Glomerular endothelial cell (primary cell): ENCODE data around the gene PCSK9. TPM values are rescaled to one million over a fixed set of nuclear protein-coding genes. Genes with fewer than 3 reads are reported as not detected.

Experiments used
- DNase-seq: peaks from one replicate; pipeline ENCODE4 v3.0.0-alpha.2; 2011; ENCODE audit warnings: low read depth, low spot score; ENCODE audit errors: extremely low read depth
- total RNA-seq: library from RNA; depleted of rRNA; stranded (reverse); fragments of >200 nt; gene quantifications from 2 replicates; pipeline ENCODE4 v1.2.3, GENCODE V29; 2015

PCSK9 gene
- total RNA-seq, 1 donor from 2014 or later: 2.6 TPM

DNA sequence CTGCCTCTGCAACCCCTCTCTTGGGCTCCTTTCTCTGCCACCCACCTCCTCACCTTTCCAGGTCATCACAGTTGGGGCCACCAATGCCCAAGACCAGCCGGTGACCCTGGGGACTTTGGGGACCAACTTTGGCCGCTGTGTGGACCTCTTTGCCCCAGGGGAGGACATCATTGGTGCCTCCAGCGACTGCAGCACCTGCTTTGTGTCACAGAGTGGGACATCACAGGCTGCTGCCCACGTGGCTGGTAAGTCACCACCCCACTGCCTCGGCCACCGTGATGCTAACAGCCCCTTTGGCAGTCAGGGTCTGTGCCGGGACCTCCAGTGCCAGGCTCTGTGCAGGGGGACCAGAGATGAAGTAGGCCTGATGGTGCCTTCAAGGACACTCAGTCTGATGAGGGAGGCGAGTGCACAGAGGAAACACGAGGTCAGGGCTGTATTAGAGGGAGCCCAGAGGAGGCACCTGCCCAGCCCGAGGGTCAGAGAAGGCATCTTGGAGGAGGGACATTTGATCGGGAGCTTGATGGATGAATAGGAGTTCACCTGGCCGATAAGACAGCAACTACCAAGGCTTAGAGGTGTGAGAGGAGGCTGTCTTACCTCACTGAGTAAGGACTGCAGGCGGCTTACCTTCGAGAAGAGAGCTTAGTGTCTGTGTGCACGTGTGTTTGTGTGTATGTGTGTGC is 18.1 kb downstream of the PCSK9 start:
- no peak for DNase-seq

DNA sequence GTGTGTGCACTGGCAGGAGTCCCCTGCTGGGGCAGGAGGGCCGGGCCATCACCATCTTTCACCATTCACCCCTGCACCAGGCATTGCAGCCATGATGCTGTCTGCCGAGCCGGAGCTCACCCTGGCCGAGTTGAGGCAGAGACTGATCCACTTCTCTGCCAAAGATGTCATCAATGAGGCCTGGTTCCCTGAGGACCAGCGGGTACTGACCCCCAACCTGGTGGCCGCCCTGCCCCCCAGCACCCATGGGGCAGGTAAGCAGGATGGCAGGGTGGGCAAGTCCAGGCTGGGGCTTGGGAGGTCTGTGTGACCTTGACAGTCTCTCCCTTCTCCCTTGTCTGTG is 18.6 kb downstream of the PCSK9 start:
- DNase-seq: no peak

DNA sequence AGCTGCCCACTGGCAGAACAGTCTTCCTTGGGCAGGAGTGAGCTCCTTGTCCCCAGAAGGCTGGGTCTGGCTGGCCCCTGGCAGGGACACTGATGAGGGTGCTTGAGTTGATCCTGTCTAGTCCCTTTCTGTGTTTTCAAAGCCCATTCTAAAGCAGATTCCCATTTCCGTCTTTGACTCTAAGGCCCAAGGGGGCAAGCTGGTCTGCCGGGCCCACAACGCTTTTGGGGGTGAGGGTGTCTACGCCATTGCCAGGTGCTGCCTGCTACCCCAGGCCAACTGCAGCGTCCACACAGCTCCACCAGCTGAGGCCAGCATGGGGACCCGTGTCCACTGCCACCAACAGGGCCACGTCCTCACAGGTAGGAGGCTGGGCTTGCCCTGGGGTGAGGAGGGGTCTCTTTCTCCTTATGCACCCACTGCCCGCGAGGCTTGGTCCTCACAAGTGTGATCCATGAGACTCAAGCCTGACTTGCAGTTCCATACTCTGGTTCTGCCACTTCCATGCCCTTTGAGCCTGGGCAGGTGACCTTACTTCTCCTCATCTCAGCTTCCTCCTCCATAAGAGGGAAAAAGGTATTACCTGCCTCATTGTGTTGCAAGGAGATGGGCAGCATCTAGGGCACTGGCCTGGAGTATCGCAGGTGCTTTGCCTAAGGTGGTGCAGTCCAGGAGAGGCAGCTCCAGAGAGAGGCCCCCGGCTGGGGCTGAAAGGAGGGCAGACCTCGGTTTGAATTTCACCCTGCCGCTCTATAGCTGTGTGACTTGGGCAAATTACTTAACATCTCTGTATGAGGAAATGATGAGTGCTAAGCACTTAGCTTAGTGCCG is 20.2 kb downstream of the PCSK9 start:
- DNase-seq: no peak

DNA sequence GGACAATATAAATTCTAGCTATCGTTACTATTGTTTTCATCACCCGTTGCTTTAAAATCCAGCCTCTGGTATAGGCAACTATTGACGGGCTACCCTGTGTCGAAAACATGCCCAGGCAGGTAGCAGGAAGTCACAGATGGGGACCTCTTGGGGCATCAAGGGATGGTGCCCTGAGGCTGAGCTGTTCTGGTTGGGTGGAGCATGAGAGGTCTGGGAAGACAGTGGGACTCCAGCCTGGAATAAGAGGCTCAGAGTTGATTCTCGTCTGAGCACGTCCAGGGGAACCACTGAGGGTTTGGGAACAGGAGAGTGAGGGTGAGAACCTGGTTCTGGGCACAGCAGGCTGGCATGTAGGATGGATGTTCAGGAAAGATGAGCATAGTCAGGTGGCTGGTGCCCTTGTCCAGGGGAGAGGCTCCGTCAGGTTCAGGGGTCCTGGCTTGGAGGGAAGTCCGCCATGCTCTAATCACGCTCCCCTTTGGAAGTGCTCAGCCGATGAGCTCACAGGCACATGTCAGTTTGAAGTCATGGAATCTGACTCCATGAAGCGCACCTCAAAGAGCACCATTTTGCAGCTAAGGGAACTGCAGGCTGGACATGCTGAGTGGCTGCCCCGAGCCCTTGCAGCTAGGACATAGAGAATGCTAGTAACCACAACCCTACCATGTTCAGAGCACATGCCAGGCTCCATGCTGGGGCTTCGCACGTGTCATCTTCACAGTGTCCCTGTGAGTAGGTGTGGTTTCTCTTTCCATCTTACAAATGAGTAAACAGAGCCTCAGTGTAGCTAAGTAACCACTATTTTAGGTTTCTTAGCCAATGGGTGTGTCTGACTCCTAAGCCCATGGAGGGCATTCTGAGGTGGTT is 21.0 kb downstream of the PCSK9 start:
- DNase-seq: no peak

DNA sequence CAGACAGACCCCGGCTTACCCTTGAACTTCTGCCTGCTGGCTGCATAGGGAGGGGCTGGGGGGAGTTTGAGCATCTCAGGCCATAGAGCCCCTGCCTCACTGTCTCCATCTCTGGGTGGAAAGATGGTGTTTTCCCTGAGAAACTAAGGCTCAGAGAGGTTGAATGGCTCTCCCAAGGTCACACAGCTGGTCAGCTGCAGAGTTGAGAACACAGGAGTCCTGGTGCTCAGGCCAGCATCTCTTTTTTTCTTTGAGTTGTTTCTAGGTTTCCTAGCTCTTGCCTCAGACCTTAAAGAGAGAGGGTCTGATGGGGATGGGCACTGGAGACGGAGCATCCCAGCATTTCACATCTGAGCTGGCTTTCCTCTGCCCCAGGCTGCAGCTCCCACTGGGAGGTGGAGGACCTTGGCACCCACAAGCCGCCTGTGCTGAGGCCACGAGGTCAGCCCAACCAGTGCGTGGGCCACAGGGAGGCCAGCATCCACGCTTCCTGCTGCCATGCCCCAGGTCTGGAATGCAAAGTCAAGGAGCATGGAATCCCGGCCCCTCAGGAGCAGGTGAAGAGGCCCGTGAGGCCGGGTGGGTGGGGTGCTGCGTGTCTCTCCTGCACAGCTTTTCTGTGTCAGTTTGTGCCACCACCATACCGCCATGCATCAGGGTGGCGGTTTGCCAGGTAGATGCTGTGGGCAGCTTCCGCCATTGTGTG is 21.8 kb downstream of the PCSK9 start:
- DNase-seq: no peak

DNA sequence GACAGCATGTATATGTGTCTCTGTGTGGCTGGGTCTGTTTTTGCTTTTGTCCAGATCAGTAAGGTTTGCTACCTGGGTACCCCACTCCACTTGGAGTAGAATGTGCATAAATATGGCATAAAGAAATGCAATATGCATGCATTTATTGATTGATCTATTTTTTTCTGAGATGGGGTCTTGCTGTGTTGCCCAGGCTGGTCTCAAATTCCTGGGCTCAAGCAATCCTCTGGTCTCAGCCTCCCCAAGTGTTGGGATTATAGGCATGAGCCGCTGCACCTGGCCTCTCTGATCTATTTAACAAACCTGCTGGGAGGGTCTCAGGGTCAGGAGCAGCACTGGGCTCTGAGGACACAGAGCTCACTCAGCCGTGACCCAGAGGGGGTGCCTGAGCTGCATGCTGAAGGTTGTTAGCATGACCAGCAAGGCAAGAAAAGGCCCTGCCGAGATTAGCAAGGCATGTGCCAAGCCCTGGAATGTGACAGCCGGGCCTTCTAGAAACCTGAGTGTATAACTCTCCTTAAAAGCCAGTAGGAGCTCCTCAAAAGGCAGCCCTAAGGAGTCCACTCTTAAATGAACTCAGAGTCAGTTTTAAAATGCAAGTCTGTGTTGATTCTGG is 22.5 kb downstream of the PCSK9 start:
- no peak for DNase-seq

DNA sequence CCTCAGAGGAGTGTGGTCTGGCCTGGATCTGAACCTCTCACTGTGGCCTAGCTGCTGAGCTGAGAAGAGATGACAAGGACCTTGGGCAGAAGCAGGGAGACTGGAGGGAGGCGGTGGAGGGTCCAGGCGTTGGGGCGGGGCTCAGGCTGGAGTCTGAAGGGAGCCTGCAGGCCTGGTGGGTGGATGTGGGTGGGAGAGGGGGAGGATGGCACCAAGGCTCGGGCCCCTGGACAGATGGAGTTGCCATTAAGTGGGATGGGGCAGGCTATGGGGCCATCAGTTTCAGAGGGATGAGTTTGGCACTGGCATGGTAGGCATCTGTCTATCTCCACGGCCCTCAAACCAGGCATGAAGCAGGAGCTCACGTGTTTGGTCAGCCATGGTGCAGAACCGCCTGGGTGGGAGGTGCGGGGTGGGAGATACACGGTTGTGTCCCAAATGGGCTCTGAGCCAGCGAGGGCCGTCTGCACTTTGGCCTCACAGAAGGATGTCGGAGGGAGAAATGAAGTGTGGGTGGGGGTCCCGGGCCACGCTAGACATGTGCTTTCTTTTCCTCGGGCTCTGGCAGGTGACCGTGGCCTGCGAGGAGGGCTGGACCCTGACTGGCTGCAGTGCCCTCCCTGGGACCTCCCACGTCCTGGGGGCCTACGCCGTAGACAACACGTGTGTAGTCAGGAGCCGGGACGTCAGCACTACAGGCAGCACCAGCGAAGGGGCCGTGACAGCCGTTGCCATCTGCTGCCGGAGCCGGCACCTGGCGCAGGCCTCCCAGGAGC is 23.6 kb downstream of the PCSK9 start:
- DNase-seq: no peak

DNA sequence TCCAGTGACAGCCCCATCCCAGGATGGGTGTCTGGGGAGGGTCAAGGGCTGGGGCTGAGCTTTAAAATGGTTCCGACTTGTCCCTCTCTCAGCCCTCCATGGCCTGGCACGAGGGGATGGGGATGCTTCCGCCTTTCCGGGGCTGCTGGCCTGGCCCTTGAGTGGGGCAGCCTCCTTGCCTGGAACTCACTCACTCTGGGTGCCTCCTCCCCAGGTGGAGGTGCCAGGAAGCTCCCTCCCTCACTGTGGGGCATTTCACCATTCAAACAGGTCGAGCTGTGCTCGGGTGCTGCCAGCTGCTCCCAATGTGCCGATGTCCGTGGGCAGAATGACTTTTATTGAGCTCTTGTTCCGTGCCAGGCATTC is 24.2 kb downstream of the PCSK9 start:
- DNase-seq: no peak

DNA sequence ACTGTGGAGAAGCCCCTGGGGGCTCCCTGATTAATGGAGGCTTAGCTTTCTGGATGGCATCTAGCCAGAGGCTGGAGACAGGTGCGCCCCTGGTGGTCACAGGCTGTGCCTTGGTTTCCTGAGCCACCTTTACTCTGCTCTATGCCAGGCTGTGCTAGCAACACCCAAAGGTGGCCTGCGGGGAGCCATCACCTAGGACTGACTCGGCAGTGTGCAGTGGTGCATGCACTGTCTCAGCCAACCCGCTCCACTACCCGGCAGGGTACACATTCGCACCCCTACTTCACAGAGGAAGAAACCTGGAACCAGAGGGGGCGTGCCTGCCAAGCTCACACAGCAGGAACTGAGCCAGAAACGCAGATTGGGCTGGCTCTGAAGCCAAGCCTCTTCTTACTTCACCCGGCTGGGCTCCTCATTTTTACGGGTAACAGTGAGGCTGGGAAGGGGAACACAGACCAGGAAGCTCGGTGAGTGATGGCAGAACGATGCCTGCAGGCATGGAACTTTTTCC is 24.8 kb downstream of the PCSK9 start:
- DNase-seq: no peak

DNA sequence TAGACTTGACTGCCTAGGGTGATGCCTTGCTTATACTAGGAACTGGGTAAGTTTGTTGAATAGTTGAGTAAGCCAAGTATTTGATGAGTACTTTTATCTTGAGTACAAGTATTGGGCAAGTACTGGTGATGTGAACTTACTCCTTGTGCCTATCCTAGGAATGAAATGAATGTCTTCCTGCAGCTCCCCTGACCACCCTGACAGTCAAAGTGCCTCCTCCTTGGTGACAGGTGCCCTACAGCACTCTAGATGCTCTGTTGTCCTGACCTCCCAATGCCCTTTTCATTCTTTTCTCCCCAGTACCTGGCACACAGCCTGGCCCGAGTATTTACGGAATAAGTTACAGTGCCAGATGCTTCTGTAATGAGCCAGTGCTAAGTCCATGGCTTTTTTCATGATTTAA is 25.5 kb downstream of the PCSK9 start:
- DNase-seq: no peak

DNA sequence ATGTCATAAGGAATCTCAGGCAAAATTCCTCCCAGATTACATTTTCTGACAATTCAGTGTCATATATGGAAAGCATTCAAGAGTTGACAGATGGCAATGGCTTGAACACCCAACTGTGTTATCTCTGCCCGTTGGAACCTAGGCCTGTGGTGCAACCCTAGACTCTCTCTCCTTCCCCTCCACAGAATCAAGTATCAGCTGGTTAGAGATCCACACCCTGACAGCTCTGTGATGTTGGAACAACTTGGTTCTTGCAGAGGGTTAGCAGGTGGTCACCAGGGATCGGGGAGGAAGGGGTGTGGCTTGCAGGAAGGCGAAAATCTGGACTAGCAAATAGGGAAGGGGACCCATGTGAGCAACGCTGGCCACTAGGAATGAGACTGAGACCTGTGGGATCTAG is 26.3 kb downstream of the PCSK9 start:
- no peak for DNase-seq

DNA sequence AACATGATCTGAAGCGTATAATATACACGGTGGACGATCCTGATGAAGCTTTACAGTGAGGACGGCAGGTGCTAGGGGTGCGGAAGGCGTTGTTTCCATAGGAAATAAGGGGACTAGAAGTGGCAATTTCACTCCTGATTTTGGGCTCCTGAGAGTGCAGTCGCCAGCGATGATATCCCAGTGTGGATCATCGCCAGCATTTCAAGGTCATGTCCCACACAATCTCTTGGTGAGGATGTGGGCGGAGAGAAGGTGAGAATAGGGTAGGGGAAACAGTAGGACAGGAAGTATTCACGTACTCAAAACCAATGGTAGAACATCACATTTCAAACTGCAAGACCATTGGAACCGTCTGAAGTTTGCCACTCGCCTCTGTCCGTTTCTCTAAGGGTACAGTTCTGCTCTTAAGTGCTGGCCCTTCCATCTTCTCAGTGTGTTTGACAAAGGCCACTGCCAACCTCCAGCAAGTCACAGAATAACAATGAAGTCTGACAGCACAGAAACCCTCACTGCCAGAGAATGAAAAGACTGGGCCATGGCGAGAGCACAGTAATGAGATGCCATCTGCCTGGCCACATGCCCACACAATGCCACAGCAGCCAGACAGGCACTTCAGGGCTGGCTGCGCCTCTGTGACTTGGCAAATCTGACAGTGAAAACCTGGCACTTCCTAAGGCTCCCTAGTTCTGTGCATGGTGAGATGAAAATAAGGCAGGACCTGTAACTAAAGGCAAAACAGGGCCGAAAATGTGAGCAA is 27.9 kb downstream of the PCSK9 start:
- no peak for DNase-seq

DNA sequence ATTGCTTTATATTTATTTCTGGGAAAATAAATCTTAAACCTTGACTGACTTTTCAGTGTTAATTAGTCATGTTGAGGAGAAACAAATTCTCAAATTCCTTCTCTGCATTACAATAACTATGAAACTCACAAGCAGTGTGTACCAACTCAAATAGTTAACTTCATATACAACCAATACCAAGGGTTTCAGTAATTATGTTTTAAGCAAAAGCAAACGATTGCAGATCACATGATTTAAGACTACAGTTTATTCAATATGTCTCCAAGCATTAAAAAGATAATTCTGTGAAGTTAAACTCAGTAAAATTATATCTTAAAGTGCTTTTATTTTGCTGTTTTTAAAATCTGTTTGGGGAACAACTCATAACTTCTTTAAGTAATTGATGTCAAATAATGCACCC is 28.6 kb downstream of the PCSK9 start:
- DNase-seq: no peak

DNA sequence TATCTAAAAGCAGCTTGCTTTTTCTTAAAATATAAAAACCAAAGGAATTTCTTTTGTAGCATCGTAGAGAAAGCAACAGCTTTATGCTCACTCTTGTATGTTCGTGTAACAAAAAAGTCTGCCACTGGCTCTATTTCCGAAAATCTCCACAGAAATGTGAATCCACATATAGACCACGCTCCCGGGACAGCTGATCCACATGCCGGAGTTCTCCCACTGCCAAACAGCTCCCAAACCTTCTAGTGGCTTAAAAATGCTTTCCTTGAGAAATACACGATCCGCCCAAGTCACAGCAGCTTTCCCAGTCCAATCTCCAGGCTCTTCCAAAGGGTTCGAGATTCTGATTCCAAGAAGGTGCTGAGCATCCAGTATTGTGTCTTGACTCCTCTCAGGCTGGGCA is 29.3 kb downstream of the PCSK9 start:
- no peak for DNase-seq

DNA sequence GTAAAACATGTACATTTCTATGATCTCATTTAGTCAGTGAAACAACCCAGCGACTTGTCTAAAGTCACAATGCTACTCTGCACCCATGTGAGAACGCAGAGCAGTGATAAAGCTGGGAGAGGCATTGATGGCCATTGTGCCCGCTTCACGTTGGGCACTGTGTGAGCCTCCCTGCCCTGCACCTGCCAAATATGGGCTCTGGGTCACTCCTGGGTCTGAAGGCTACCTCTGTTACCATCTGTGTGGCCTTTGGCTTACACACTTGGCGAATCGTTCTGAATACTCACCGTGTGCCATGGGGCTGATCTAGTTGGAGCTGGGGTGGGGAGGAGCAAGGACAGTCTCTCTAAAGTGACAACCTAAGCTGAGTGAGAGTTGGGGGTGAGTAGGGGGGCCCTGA is 29.9 kb downstream of the PCSK9 start:
- DNase-seq: no peak

DNA sequence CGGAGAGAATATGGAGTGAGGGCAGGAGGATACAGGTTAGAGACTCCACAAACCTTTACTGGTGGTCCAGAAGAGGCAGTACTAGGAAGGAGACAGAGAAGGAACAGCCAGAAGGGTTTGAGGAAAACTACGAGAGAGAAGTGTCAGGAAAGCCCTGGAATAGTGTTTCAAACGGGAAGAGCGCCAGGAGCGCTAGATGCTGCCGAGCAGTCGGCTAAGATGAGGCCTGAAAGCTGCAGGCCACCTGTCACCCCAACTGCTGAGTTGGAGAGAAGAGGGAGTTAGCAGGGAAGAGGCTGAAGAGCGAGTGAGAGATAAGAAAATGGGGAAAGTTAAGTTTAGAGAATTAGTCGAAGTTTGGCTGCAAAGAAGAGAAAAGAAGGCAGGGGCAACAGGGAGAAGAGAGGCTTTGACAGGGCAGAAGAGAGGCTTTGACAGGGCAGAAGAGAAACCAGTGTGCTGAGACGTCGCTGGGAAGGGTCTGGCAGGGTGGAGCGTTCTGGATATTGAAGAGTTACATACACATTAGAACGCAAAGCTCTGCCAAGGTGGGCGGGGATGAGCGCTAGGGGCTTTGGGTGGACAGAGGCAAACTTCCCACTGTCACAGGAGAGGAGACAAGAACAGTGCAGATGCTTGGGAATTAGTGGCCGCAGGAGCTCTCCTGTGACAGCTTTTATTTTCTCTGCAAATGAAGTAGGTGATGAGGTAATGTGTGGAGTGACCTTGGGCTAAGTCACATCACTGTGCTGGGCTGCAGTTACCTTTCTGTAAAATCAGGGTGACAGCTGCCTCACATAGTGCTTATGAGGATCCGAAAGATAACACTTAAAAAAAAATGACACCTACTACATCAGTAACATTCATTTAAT is 31.2 kb downstream of the PCSK9 start:
- DNase-seq: no peak

DNA sequence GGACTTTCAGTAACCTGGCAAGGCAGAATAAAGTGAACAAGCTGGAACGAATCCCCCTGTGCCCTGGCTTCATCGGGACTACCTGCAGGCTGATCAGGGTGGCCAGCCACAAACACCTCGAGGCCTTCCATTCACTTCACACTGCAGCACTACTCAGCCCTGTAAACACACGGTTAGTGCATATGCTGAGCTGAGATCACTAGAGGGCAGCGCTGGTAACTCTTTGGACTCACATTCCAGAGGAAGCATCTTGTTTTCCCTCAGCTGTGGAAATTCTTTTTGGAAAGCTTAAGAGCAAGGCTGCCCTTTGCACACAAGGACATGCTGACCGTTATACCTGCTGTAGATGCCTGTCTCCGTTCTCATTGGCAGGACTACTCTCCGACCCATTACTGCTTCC is 32.1 kb downstream of the PCSK9 start:
- DNase-seq: peak; percentile 18
